DMS153 (cell line): ENCODE measurements around the gene CSPG4.
"Not testable (repeated sequence)": the region's sequence is repeated elsewhere in the genome, so short reads cannot be mapped to it uniquely, and the experiment has no call there.

Experiments used
- DNase-seq: peaks from one replicate; lab custom pipeline; 2025; lab: John Stamatoyannopoulos, UW

Gene CSPG4

DNA sequence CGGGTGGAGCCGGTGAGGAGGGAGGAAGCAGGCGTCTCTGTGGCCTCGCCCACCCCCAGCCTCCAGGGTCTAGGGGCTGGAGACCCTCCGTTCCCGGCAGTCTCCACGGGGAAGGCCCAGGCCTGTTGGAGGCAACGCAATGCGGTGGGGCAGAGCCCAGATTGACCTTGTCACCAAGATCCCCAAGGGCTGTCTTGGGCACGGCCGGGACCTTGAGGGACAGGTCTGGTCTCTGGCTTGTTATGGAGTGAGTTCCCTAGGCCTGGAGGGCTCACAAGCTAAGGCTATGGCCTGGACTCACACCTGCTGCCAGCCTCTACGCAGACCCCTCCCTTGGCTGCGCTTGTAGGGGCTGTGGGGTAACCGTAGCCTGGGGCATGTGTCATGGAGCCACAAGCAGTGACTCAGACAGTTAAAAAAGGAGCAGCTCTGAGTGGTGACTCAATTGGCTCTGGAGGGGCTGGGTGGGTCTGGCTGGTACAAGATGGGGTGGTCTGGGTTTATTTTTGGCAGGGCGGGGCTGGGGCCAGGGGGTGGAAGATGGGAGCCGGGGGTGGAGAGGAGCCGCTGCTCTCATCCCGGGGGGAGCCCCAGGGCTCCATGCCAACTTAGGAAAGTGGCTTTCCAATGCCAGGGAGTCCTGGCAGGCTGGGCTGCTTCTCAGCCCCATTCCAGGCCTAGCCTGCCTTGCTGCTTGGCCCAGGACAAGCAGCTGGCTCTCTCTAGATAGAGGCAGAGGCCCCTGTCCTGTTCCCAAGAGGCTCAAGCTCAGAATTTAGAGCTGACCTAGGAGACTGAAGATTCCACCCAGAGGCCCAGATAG lies 9.0 kb downstream of the CSPG4 start:
- not testable (repeated sequence) for DNase-seq

DNA sequence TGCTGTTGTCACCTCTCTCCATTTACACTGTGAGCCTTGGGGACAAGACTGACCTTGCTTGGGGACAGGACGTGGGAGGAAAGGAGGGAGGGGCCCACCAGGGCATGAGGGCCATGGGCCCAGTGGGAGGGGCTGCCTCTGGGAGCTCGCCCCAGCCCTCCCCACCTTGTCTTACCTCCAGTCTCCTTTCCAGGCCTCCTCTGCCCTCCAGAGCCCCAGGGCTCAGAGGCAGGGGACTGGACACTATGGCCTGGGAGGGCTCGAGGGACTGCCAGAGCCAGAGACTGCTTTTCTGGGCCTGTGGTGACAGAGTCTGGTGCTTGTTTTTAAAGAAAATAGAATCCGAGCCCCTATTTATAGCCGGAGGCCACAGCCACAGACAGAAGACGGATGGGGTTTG lies 10.2 kb downstream of the CSPG4 start:
- no peak for DNase-seq

DNA sequence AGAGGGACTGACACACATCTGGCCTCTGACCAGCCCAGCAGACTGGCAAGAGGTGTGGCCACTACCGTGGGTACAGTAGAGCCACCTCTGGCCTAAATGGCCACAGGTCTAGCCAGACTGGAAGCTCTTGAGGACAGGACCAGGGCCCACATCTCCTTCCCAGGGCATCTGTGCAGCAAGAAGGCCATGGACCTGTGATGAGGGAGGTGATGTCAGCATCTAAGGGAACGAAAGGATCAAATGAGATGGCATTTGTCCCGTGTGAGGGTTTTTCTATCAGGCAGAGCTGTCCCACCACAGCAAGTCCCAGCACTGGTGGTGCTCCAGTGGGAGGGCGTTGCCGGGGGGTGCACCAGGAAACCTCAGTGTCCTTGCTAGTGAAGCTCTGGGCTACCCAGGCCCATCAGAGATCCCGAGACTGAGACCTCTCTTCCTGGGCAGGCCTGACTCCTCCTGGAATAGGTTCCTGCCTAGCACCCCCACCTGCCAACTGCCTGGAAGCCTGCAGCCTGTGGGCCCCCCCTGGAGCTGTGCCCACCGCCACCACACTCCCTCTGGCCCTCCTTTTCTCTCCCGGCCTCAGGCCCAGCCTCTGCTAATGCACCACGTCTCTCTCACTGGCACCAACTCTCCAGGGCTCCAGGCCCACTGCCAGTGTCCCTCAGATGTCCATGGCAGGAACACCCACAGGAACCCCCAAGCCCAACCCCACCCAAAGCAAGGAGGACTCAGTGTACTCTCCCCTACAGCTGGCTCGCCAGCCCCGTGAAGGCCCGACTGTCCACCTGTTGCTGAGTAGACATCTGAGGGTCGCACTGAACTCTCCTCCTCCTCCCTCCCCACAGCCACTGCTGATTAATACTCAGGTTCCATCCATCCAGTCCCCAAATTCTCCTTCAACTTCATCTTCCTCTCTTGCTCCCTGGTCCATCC lies 11.3 kb downstream of the CSPG4 start:
- DNase-seq: not testable (repeated sequence)

DNA sequence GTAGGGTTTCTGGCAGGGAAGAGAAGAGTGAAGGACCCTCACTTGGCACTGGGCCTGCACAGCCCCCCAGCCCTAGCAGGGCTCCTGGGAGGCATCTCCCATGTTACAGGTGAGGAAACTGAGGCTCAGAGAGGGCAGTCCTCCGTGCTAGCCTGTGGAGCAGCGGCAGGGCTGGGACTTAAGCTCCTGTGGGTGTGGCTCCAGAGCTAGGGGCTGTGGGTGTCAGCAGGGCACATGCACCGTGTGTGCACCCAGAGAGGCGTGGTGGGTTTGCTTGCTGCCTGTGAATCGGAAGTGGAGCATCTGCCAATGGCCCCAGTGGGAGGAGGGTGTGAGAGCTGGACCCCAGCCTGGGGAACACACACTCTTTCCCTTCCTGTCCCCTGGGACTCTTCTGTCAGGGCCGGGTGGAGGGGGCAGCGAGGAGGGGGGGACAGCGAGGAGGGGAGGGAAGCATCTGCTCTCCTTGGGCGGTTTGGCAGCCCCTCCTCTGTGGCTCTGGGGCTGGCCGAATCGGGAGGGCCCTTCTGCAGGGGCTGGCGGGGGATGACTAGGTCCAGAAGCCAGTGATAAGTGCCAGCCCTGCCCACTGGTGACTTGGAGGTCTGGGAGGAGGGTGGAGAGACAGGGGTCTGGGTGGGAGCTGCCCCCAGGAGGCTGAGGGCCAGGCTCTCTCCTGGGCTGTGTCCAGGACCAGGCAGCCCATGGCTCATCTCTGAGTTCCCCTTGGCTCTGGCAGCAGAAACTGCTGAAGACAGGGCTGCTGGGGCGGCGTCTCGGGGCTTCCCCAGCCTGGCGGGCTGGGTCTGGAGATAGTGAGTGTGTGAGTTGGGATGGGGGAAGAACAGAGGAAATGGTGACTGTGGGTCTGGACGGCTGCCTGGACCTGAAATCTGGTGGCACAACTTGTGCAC lies 12.4 kb downstream of the CSPG4 start:
- DNase-seq: not testable (repeated sequence)

DNA sequence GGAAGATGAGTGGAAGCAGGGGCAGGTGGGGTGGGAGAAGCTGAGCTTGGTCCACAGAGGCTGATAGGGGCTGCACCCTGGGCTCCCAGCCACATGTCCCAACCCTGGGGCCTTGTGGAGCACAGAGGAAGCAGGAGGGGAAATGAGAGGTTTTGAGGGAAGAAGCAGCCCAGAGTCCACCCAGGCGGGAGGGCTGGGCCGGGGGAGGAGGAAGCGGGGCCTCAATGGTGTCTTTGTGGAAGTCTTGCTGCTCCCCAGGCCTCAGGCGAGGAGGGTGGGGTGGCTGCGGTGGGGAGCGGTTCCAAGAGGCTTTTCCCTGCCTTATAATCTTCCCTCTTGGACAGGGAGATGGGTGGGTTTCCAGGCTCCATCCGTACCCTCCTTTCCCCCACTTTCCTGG lies 13.1 kb downstream of the CSPG4 start:
- DNase-seq: not testable (repeated sequence)

DNA sequence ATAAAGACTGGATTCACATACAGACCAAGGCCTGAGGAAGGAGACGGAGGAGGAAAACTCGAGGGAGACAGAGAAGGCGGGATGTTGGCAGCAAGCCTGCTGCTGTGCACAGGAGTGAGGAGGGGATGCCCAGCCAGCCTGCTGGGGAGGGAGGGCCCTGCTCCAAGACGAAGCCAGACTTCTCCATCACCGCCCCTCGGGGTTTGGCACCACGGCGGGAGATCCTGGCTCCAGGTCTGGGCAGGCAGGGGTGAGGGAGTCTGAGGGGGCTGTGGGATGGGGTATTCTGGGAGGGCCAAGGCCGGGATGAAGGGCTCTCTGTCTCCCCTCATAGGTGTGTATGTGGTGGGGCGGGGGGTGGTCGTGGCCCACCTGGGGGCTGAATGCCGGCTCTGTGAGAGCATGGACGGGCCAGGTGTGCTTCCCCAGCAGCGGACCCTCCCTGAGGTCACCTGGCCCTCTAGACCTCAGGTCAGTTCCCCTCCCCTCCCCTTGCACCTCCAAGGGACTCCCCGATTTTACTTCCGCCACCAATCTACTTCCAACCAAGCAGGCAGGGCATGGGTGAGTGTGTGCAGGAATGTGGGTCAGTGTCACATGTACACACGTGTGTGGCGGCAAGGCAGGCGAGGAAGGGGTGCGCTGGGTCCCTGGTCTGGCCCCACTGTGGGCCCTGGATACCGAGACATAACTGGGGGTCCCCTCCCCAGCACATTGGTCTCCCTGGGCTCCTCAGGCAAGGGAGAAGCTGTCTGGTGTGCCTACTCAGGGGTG lies 14.5 kb downstream of the CSPG4 start:
- not testable (repeated sequence) for DNase-seq

DNA sequence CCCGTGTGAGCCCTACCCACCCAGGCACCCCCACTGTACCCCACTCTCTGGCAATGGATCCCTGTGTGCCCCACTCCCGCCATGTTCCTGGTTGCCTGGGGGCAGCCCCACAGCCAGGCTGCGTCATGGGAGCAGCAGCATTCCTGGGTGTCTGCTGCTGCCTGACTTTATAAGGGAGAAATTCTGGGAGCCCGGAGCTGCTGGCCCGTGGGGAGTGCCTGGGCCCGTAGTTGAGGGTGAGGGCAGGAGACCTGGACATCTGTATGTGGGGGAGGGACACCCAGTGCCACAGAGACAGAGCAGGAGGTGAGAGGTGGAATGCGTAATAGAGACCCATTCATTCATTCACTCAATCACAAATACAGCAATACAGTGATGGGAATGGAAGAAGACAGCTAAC lies 15.1 kb downstream of the CSPG4 start:
- no peak for DNase-seq

DNA sequence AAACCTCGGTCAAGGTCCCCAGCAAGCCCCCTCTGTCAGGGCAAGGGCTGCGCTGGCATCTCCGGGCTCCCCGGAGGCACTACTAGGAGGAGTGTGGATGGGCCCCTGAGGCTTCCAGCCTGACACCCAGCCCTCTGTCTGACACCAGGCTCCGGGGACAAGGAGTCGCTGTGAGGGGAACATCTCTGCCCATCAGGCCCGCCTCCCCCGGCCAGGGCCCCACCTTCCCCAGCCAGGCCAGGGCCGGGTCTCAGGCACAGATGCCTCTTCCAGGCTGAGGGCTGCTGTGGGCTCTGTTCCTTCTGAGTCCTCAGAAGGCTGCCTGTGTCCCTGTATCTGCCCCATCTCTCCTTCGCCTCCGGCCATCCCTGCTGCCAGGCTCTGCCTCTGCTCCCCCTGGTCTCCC lies 15.8 kb downstream of the CSPG4 start:
- no peak for DNase-seq

DNA sequence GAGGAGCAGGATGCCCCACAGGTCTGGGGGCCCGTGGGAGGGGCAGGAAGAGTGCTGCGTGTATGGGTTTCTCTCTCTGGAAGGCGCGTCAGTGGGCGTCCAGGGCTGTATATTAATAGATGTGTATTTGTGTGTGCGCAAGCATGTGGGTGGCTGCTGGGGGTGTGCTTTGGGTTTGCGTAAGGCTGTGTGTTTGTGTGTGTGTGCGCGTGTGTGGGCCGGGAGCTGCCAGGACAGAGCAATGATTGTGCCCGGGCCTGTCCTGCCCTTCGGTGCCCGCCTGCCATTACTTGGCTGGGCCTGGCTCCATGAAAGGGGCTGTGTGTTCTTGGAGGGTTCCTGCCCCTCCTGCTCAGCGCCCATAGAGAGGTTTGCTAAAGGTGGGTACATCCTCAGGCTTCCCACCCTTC lies 16.3 kb downstream of the CSPG4 start:
- DNase-seq: no peak

DNA sequence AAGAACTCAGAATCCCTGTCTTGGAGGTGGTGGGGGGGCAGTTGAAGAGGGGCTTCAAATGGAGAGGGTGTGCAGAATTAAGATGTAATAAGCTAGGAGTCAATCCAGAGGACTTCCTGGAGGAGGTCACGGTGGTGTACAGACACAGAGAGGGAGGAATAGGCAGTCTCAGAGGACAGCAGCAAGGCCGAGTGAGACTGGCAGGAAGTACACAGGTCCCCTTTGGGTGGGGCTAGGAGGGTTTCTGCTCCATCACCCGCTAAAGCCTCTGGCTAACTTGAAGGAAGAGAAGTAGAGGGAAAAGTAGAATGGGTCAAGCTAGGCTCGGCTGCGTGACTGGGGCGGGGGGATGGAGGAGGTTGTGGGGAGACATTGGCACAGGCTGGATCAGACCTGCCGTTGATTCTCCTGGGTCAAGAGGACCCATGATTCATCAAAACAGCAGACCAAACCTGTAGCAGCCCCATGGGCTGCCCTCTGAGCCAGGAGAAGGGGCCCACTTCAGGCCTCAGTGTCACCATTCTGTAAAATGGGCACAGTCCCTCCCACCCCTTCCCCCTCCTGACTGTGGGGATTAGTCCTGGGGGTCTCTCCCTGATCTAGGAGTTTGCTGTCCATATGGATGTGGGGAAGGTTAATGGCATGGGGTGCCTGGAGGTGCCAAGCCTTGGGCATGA lies 16.9 kb downstream of the CSPG4 start:
- DNase-seq: no peak

DNA sequence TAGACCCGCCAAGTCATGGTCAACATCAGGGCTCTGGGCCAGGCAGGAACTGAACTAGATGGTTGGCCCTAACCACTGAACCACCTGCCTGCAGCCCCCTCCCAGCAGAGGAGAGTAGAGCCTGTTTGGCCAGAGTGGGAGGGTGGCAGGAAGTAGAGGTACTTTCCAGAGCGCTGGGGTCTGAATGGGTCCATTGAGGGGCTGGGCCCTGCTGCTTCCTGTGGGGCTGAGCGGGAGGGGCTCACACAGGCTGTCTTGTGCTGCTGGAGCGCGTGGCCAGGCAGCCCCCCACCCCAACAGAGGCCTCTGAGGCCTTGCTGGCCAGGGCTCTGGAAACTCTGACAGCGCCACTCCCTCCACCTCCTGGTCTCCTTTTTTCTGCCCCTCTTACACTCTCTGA lies 17.4 kb downstream of the CSPG4 start:
- DNase-seq: no peak

DNA sequence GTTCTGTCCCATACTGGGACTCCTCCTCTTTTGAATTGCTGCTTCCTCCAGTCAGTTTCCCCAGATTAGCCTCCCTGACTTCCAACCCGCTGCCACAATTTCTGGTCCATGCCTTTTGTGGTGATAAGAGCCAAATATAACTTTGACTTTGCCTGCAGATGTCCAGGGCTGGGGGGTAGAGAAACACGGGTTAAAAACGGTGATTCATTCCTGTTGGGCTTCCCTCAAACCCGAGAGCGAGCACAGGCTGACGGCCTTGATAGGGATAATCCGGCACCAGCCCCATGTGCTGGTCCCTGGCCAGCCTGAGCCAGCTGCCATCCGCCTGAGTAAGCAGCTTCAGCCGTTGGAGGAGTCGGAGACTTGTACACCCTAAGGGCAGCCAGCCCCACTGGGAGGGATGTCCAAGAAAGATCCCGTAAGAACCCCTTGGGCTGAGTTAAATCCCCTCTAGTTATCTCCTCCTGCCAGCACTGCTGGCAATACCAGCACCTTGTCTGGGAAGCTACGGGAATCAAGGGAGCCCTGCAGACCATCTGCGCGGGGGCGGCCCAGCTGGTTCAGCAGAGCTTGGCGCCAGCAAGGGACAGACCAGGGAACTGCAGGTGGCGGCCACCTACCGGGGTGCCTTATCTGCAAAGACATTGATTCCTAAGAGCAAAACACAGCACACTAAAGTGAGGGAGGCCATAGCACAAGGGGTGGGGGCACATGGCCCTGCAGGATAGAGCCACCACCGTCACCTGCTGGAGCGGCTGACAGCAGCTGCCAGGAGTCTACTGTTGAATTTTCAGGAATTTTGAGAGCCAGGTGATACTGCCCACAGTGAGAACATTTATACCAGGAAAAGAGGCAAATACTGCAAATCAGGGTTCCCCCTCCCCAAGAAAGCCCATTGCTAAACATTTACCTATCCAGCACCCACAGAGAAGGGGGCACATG lies 18.1 kb downstream of the CSPG4 start:
- DNase-seq: peak; percentile 4

DNA sequence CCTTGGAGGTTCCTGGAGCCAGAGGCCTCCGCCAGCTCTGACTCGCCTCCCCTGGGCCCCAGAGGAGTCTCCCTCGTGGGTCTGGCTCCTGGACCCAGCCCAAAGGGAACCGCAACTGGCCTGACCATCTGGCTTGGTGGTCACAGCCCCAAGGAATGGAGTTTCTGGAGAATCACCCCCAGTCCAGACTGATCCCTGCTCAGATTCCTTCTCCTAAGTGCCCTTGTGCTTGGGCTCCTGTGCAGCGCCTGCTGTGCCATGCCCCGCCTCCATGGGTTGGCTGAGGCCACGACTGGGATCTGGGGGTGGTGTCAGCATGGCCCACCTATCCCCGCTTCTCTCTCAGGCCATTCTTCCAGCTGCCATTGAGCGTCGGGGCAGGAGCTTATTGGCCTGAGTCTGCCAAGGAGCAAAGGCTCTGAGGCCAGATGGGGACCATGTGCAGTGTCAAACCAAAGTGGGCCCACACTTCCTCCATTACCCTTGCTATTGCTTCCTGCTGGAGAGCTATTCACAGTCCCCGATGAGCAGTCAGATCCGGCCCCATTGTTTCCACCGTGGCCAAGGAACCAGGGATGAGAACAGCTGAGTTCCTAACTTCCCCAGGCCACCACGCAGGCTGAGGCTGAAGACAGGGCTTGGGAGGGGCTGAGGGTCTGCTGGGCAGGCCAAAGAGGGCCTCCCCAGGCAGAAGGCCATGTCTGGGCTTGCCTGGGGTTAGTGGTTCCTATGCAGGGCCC lies 19.0 kb downstream of the CSPG4 start:
- no peak for DNase-seq

DNA sequence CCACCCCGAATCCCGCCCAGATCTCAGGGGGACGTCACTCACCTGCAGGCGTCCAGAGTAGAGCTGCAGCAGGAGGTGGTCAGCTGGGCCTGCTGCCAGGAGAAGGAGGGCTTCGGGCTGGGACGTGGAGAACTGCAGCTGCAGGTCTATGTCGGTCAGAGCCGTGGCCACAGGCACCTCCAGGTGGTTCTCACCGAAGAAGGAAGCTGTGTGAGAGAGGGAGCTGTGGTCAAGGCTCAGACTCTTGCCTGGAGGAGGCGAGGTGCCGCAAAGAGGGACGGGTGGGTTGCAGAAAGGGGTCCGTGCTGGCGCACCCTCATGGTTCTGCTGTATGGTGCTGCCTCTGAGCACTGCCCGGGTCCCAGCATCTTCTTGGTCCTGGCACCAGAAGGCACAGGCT lies 19.6 kb downstream of the CSPG4 start:
- DNase-seq: not testable (repeated sequence)

DNA sequence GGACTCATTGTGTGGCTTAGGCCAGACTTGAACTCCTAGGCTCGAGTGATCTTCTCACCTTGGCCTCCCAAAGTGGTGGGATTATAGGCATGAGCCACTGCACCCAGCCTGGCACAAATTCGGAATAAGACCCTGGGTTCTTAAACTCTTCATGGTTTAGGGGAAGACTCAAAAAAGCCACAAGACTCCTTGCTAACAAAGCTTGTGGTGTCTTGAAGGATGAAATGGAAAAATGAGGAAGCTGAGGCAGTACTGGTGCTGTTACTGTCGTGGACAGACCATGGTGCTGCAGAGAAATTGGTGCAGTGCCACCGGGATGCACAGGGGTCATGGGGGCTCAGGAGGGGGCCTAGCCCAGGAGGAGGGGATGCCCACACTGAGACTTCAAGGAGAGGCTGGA lies 20.3 kb downstream of the CSPG4 start:
- DNase-seq: not testable (repeated sequence)

DNA sequence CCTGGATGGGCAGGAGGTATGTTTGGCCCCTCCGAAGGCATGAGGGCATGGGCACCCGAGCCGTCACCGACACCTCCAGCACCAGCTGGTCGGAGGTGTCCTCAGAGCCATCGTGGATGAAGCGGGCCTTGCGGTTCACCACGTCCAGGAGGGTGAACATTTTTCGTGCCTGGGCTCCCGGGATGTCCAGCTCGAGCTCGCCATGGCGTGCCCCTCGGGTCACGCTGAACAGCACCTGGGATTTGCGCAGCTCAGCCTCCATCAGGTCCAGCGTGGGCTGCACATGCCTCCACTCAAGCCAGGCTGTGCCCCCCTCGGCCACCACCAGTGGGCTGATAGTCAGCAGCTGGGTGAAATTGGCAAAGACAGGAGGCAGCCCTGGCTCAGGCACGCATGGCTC lies 23.2 kb downstream of the CSPG4 start:
- DNase-seq: not testable (repeated sequence)

DNA sequence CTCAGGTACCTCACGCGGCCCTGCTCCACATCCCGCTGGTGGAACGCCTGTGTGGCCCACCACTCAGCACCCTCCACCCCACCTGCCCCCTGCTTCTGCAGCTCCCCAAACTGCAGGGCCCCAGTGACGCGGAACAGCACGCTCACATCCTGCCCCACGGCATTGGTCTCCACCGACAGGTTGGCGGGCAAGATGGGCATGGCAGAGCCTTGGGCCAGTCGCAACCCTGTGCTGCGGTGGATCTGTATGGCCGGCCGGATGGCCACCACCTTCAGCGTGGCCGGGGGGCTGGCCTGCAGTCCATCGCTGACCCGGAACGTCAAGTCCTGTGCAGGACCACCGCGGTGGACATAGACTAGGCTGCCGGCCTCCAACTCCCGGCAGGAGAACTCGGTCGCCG lies 23.8 kb downstream of the CSPG4 start:
- DNase-seq: no peak

DNA sequence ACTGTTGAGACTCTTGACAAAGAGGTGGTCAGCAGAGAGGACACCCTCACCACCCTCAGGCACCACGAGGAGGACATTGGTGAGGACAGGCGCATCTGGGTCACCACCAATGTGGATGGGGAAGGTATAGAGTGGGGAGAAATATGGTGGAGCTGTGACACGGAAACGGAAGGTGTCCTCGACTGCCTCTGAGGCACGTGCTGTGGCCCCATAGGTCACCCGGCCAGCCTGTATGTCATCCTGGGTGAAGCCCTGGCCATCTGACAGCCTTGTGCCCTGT lies 24.4 kb downstream of the CSPG4 start:
- DNase-seq: no peak
